NCI-H1105 (cell line): ENCODE results near the gene RTL9.
"Not testable (repeated sequence)": the region's sequence is repeated elsewhere in the genome, so short reads cannot be mapped to it uniquely, and the experiment has no call there.

Source experiments
- DNase-seq: peaks from one replicate; lab custom pipeline; 2025; lab: John Stamatoyannopoulos, UW

The RTL9 gene

DNA sequence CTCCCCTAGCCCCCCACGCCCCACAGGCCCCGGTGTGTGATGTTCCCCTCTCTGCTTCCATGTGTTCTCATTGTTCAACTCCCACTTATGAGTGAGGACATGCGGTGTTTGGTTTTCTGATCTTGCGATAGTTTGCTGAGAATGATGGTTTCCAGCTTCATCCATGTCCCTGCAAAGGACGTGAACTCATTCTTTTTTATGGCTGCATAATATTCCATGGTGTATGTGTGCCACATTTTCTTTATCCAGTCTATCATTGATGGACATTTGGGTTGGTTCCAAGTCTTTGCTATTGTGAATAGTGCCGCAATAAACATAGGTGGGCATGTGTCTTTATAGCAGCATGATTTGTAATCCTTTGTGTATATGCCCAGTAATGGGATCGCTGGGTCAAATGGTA is 47.6 kb downstream of the RTL9 start:
- not testable (repeated sequence) for DNase-seq

DNA sequence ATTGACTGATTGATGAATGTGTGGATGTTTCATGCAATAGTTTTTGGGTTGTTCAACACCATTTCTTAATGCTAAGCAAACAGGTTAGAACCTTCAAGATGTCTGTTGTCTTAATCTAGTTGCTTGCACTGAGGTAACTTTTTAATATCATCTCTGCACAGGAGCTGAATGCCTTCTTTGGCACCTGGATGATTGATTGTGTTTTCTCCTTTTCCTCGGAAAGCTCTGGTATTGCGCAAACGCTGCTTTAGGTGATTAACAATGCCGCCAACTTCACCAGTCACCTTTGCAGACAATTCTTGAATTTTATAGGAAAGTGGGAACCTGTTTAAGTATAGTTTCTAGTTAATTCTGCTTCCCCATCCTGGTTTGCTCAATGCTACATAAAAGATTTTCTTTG is 48.2 kb downstream of the RTL9 start:
- no peak for DNase-seq

DNA sequence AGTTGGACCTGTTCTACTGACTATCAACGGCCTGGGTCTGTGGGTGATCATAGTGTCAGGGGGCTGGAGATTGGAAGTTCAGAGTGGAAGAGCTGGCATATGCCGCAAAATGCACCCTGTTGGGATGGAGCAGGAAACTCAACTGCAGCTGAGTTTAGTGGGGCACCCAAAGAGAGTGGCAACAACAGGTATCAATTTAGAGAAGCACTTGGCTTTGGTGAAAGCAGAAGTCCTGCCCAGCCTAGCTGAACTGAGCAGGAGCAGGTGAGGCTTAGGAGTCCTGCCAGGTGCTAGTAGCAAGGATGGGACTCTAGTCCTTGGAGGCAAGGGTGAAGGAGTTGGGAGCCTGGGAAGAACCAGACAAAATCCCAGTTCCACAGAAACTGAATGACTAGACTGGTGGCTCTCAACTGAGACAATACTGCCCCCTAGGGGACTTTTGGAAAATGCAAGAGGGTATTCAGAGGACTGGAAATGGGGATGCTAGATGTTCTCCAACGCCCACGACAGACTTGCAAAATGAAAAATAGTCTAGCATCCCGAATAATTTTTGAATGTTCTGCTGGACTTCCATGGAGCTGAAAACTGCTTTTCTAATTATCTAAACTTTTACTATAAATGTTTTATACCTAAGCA is 49.4 kb downstream of the RTL9 start:
- peak; percentile 54 for DNase-seq
